WTC11 (cell line): ENCODE data around the gene ADGRB3. TPM values are rescaled to one million over a fixed set of nuclear protein-coding genes. Genes with fewer than 3 reads are reported as not detected.

Experiments
- ATAC-seq: fragments of 200-7000 bp; cut with Tn5 transposase; 2 replicates; pipeline ENCODE4 v1.10.0; 2021; ENCODE audit warnings: mild to moderate bottlenecking, moderate library complexity
- CTCF ChIA-PET: fragments of 300-600 bp; sonication (Branson Sonifier 250); formaldehyde crosslinking; loops from one replicate; lab custom pipeline; 2021; ENCODE audit warnings: antibody characterized with exemption; lab: Charles Lee
- POLR2A ChIA-PET: fragments of 350-600 bp; sonication (Branson Sonifier 250); formaldehyde crosslinking; loops from one replicate; lab custom pipeline; 2021; ENCODE audit warnings: antibody characterized with exemption; lab: Charles Lee
- DNase-seq: peaks from one replicate; pipeline ENCODE4 v3.0.0; 2021; ENCODE audit warnings: low spot score
- H3K27ac Mint-ChIP-seq: 2 replicates; pipeline ENCODE4 v1.8.0; 2021; ENCODE audit warnings: mixed read lengths
- H3K27me3 Mint-ChIP-seq: 2 replicates; pipeline ENCODE4 v1.8.0; 2021; ENCODE audit warnings: low read depth, mild to moderate bottlenecking, moderate library complexity, mixed read lengths
- H3K36me3 Mint-ChIP-seq: 2 replicates; pipeline ENCODE4 v1.8.0; 2021; ENCODE audit warnings: mixed read lengths
- H3K4me1 Mint-ChIP-seq: 2 replicates; pipeline ENCODE4 v1.8.0; 2022; ENCODE audit warnings: mixed read lengths
- H3K4me3 Mint-ChIP-seq: 2 replicates; pipeline ENCODE4 v1.8.0; 2021; ENCODE audit warnings: mild to moderate bottlenecking, moderate library complexity, mixed read lengths
- H3K9me3 Mint-ChIP-seq: 2 replicates; pipeline ENCODE4 v1.8.0; 2021; ENCODE audit warnings: mixed read lengths
- ARID4B ChIP-seq: sonication (generic); formaldehyde crosslinking; IDR thresholded peaks from 2 replicates; pipeline ENCODE4 v1.8.0; 2023; ENCODE audit warnings: missing genetic modification reagents, mild to moderate bottlenecking, borderline replicate concordance
- ATF3 ChIP-seq: sonication (generic); formaldehyde crosslinking; conservative IDR thresholded peaks from 2 replicates; pipeline ENCODE4 v1.8.1; 2022; ENCODE audit warnings: mild to moderate bottlenecking, missing genetic modification reagents
- E2F5 ChIP-seq: sonication (generic); formaldehyde crosslinking; IDR thresholded peaks from 2 replicates; pipeline ENCODE4 v1.8.1; 2022; ENCODE audit warnings: mild to moderate bottlenecking, moderate library complexity, missing genetic modification reagents
- ETV6 ChIP-seq: sonication (generic); formaldehyde crosslinking; IDR thresholded peaks from 2 replicates; pipeline ENCODE4 v1.8.1; 2022; ENCODE audit warnings: mild to moderate bottlenecking, missing genetic modification reagents
- FOXP4 ChIP-seq: sonication (generic); formaldehyde crosslinking; IDR thresholded peaks from 2 replicates; pipeline ENCODE4 v1.8.0; 2022; ENCODE audit warnings: mild to moderate bottlenecking, missing genetic modification reagents
- GRHL2 ChIP-seq: fragments of 250-450 bp; sonication (Bioruptor Pico); IDR thresholded peaks from 2 replicates; pipeline ENCODE4 v1.8.0; 2022; ENCODE audit warnings: mild to moderate bottlenecking, moderate library complexity; ENCODE audit not compliant: insufficient replicate concordance, severe bottlenecking
- GTF2I ChIP-seq: fragments of 250-450 bp; sonication (Bioruptor Pico); conservative IDR thresholded peaks from 2 replicates; pipeline ENCODE4 v1.4.0; 2021; ENCODE audit warnings: mild to moderate bottlenecking
- JAZF1 ChIP-seq: fragments of 250-450 bp; sonication (Bioruptor Pico); IDR thresholded peaks from 2 replicates; pipeline ENCODE4 v1.9.0; 2021; ENCODE audit warnings: moderate library complexity, mild to moderate bottlenecking, inconsistent platforms
- MLX ChIP-seq: sonication (generic); formaldehyde crosslinking; IDR thresholded peaks from 2 replicates; pipeline ENCODE4 v1.8.1; 2023; ENCODE audit warnings: mild to moderate bottlenecking, missing genetic modification reagents, moderate library complexity
- PREB ChIP-seq: sonication (generic); formaldehyde crosslinking; IDR thresholded peaks from 2 replicates; pipeline ENCODE4 v1.8.1; 2022; ENCODE audit warnings: mild to moderate bottlenecking, missing genetic modification reagents, moderate library complexity, borderline replicate concordance
- RORB ChIP-seq: fragments of 250-450 bp; sonication (Bioruptor Pico); IDR thresholded peaks from 2 replicates; pipeline ENCODE4 v1.9.0; 2021; ENCODE audit warnings: mild to moderate bottlenecking
- SMAD3 ChIP-seq: sonication (generic); formaldehyde crosslinking; IDR thresholded peaks from 2 replicates; pipeline ENCODE4 v1.8.0; 2022; ENCODE audit warnings: missing genetic modification reagents, mild to moderate bottlenecking, borderline replicate concordance
- TEAD4 ChIP-seq: sonication (generic); formaldehyde crosslinking; IDR thresholded peaks from 2 replicates; pipeline ENCODE4 v1.8.0; 2022; ENCODE audit warnings: mild to moderate bottlenecking, missing genetic modification reagents
- USF2 ChIP-seq: sonication (generic); formaldehyde crosslinking; IDR thresholded peaks from 2 replicates; pipeline ENCODE4 v1.8.1; 2023; ENCODE audit warnings: mild to moderate bottlenecking, missing genetic modification reagents, moderate library complexity
- ZBTB43 ChIP-seq: sonication (generic); formaldehyde crosslinking; IDR thresholded peaks from 2 replicates; pipeline ENCODE4 v1.8.1; 2023; ENCODE audit warnings: mild to moderate bottlenecking, missing genetic modification reagents
- ZNF138 ChIP-seq: sonication (generic); formaldehyde crosslinking; conservative IDR thresholded peaks from 2 replicates; pipeline ENCODE4 v1.8.1; 2022; ENCODE audit warnings: mild to moderate bottlenecking, moderate library complexity, missing genetic modification reagents
- ZNF416 ChIP-seq: fragments of 250-450 bp; sonication (Bioruptor Pico); IDR thresholded peaks from 2 replicates; pipeline ENCODE4 v1.9.0; 2021; ENCODE audit warnings: mild to moderate bottlenecking, inconsistent platforms
- ZNF671 ChIP-seq: fragments of 250-450 bp; sonication (Bioruptor Pico); IDR thresholded peaks from 2 replicates; pipeline ENCODE4 v1.8.0; 2021; ENCODE audit warnings: mild to moderate bottlenecking
- ZSCAN18 ChIP-seq: fragments of 250-450 bp; sonication (Bioruptor Pico); IDR thresholded peaks from 2 replicates; pipeline ENCODE4 v2.1.2; 2022; ENCODE audit warnings: mild to moderate bottlenecking, moderate library complexity
- total RNA-seq: library from RNA; stranded (reverse); gene quantifications from 3 replicates; pipeline ENCODE4 v1.2.3, GENCODE V29; 2021

The ADGRB3 gene
- total RNA-seq, 1 experiment from 2014 or later, result 1.9 TPM

- DNase-seq (no peak), ATAC-seq (no peak)
- POLR2A ChIA-PET, result no interaction called here
- Mint-ChIP-seq H3K4me1 (no peaks in the 10 kb centered on the region), H3K4me3 (no peak overlapping the region), H3K36me3 (no peaks in the 10 kb centered on the region), H3K27me3 (no peaks in the 10 kb centered on the region), H3K9me3 (no peaks in the 10 kb centered on the region), H3K27ac (no peak overlapping the region)
- CTCF ChIA-PET, result no interaction called here
- TF ChIP-seq GTF2I (CRISPR knock-in tag) (no peak), ATF3 (CRISPR knock-in tag) (no peak), RORB (CRISPR knock-in tag) (no peak), GRHL2 (CRISPR knock-in tag) (no peak), E2F5 (CRISPR knock-in tag) (no peak), ZSCAN18 (no peak), ETV6 (CRISPR knock-in tag) (no peak), ZNF138 (no peak), TEAD4 (CRISPR knock-in tag) (no peak), ZBTB43 (no peak), ZNF416 (no peak), ZNF671 (no peak), JAZF1 (CRISPR knock-in tag) (no peak), MLX (no peak), PREB (no peak), SMAD3 (CRISPR knock-in tag) (no peak), USF2 (CRISPR knock-in tag) (no peak), FOXP4 (no peak), ARID4B (CRISPR knock-in tag) (no peak)
Observed at GRCh38 chr6:68754681-68755213, 119.7 kb downstream of the ADGRB3 start.
